NOMO-1 treated with DMSO at 0.1 percent for 48 hours (cell line): Measurements from ENCODE around the gene MFSD8.
"Not testable (repeated sequence)": the region's sequence is repeated elsewhere in the genome, so short reads cannot be mapped to it uniquely, and the experiment has no call there.

Experiments used
- DNase-seq: peaks from one replicate; lab custom pipeline; 2025; ENCODE audit not compliant: unreplicated experiment; lab: John Stamatoyannopoulos, UW

MFSD8 gene, protein sequence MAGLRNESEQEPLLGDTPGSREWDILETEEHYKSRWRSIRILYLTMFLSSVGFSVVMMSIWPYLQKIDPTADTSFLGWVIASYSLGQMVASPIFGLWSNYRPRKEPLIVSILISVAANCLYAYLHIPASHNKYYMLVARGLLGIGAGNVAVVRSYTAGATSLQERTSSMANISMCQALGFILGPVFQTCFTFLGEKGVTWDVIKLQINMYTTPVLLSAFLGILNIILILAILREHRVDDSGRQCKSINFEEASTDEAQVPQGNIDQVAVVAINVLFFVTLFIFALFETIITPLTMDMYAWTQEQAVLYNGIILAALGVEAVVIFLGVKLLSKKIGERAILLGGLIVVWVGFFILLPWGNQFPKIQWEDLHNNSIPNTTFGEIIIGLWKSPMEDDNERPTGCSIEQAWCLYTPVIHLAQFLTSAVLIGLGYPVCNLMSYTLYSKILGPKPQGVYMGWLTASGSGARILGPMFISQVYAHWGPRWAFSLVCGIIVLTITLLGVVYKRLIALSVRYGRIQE

DNA sequence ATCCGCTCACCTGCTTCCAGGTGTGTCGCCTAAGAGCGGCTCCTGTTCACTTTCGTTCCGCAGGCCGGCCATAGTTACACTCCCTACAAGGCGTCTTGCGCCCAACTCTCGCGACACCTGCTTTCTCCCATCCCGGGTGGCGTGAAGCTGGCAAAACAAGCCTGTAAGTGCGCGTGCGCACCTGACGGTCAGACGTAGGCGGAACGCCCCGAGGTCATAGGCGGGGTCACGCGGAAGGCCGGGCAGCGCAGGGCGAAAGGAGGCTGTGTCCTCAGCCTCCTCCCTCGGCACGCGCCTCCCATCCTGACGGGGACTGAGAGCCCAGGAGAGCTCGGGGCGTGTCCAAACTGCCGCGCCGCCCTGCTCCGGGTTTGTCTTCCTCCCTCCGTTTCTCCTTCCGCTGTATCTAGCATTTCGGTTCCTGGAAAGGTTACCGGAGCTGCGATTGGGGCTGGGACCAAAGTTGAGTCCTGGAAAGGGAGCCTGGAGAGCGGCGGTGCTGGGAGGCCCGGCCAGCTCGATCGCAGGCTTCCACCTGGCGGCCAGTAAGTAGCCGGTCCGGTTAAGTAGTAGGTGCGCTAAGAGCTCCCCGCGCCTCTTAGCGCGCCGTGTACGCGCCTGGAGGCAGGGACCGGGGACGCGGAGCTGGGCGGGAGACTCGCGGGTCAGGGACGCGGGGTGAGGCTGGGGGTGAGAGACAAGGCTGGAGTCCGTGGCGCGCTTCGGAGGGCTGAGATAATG lies at the start of gene MFSD8, which contains the start of gene ABHD18:
Gene MFSD8, minus strand, starts transcription at position 112 of the 741 bp plus-strand sequence. Its CDS starts 40 bp downstream, at position 72.
Gene ABHD18, plus strand, starts transcription at position 345 of the 741 bp plus-strand sequence. CDS start 17,550 bp downstream, outside the sequence.
- peak; percentile 99 for DNase-seq

DNA sequence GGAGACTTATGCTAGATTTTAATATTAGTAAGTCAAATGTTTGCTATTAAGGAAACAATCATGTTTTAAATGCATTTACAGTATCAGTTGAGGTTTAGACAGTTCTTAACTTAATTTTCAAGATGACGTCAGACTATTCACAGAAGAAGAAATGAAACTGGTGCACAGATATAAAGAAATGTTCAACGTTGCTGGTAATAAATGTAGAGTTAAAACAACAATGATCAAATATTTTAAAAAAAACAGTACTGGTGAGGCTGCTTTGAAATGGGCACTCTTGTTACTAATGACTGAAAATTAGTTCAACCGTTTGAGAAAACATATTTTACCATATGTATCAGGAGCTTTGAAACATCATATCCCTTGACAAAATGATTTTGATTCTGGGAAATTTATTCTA lies 44.5 kb upstream of the MFSD8 start:
- DNase-seq, result peak; percentile 10

DNA sequence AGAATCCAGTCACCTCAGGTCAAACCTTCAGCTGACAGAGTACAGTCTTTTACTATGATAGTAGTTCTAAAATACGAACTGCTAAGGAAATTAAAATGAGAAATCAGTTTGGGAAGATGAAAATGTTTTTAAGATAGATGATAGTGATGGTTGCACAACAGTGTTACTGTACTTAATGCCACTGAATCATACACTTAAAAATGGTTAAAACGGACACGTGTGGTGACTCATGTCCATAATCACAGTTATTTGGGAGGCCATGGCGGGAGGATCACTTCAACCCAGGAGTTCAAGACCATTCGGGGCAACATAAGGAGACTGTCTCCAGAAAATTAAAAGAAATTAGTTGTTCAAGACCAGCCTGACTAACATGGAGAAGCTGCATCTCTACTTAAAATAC lies 41.6 kb upstream of the MFSD8 start:
- peak; percentile 7 for DNase-seq

DNA sequence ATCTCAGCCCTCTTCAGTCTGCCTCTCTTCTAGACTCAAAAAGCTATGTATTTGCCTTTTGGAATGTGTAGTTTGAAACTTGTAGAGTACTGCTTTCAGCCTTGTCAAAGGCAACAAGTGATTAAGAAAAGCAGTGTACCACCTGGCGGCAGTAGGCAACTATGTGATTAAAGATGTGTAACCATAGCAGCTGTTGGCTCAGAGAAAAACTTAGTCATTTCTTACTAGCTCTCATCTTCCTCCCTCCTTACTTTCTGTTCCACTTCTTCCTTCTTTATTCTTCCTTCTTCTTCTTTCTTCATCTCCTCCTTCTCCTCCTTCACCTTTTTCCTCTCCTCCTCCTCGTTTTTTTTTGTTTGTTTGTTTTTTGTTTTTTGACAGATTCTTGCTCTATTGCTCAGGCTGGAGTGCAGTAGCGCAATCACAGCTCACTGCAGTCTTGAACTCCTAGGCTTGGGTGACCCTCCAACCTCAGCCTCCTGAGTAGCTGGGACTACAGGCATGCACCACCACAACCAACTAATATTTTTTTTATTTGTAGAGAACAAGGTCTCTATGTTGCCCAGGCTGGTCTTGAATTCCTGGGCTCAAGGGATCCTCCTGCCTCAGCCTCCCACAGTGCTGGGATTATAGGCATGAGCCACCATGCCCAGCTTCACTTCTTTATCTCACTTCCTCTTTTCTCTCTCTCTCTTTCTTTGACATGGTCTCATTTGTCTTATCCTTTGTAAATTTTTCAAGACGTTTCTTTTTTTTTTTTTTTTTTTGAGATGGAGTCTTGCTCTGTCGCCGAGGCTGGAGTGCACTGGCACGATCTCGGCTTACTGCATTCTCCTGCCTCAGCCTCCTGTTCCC lies 32.8 kb upstream of the MFSD8 start:
- DNase-seq, result peak; percentile 74

DNA sequence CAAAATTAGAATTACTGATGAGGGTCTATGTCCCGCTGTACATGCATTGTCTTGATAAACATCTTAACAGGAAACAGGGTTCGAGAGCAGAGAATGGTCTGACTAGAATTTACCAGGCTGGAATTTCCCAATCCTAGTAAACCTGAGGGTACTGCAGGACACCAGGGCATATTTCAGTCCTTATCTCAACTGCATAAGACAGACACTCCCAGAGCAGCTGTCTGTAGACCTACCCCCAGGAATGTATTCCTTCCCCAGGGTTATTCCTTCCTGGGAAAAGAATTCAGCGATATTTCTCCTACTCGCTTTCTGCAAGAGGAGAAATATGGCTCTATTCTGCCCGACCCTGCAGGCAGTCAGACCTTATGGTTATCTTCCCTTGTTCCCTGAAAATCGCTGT lies 31.5 kb upstream of the MFSD8 start:
- DNase-seq, result not testable (repeated sequence)

DNA sequence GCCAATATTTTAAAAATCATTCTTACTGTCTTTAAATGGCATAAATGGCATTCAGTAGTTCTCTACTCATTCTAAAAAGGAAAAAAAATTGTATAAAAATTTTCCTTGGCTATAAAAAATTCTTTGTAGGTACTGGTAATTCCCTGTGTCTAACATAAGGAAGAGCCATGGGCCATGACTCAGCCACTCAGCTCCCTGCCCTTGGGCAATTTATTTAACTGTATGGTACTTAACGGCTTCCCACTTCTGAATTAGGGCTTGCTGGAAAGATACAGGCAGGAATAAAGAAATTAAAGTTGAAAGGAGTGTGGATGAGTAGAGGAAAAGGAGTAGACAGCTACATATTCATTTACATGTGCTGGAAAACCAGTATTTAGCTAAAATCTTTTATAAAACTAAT lies 30.8 kb upstream of the MFSD8 start:
- no peak for DNase-seq

DNA sequence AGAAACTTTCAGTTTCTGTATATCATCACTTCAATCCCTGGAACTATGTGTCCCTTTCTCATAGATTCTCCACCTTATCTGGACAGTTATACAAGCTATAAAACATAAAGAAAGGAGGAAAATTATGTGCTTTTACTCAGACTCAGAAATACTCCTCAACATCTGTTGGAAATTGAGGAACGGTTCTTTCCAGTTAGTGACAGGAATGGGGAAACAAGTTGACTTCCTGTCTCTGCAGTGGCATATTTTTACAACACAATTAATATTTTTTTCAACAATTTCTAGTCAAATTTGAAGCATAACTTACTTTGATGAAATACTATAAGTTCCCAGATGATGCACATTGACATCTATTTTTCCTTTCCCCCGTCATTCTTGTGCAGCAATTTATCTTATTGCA lies 28.2 kb upstream of the MFSD8 start:
- DNase-seq, result no peak

DNA sequence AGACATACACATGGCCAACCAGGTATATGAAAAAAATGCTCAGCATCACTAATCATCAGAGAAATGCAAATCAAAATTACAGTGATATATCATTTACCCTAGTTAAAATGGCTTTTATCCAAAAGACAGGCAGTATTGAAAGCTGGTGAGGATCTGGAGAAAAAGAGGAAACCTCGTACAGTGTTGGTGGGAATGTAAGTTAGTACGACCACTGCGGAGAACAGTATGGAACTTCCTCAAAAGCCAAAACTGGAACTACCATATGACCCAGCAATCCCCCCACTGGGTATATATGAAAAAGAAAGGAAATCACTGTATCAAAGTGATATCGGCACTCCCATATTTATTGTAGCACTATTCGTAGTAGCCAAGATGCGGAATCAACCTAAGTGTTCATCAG lies 23.7 kb upstream of the MFSD8 start:
- no peak for DNase-seq

DNA sequence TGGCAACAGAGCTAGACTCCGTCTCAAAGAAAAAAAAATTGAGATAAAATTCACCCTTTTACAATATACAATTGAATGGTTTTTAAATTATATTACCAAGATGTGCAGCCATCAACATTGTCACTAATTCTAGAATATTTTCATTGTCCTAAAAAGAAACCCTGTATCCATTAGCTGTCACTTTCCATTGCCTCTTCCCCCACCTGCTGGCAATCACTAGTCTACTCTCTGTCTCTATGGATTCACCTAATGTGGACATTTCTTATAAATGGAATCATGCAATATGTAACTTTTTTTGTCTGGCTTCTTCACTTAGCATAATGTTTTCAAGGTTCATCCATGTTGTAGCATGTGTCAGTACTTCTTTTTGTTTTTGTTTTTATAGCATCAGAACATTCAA lies 21.0 kb upstream of the MFSD8 start:
- DNase-seq, result no peak

DNA sequence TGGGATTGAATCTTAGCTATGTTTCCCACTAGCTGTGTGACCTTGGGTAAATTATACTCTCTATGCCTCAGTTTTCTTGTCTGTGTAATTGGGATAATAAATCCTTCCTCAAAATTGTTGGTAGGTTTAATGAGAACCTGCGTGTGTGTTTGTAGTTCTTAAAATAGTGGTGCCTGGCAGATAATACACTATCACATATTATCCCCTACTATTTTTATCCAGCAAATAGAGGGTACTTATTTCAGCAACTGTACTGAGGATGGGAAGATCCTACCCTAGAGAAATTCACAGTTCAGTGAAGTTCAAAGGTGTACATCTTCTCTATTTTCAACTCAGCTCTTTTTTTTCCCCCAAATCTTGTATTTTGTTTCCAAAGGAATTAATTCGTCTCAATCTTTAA lies 17.5 kb upstream of the MFSD8 start:
- no peak for DNase-seq

DNA sequence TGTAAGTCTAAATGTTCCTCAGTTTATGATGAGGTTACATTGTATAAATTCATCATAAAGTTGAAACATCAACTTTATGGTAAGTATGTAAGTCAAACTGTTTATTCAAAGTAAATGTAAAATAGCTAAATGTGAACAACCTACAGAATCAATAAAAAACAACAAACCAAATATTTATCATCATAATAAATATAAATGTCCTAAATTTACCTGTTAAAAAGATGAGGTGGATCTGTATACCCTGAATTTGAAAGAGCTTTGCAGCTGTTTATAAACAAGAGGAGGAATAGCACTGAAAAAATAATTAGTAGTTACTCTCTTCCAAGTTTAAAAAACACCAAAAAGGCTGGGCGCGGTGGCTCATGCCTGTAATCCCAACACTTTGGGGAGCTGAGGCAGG lies 14.0 kb upstream of the MFSD8 start:
- no peak for DNase-seq

DNA sequence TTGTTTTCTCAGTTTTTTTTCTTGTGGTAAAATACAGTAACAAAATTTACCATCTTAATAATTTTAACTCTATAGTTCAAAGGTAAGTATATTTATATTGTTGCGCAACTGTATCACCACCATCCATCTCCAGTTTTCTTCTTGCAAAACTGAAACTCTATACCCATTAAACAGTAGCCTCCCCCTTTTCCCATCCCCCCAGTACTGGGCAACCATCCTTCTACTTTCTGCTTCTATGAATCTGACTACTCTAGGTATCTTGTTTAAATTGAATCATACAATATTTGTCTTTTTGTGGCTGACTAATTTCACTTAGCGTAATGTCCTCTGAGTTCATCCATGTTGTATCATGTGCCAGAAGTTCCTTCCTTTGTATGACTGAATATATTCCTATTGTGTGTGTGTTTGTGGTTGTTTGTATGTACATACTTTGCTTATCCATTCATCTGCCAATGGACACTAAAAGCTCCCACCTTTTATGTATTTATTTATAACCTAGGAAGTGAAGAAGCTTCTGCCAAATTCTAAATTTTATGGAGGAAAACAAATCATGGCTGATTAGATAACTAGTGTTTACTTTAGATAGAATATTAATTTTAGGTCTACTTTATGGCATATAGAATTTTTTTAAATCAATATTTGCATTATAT lies 10.3 kb upstream of the MFSD8 start:
- DNase-seq, result no peak

DNA sequence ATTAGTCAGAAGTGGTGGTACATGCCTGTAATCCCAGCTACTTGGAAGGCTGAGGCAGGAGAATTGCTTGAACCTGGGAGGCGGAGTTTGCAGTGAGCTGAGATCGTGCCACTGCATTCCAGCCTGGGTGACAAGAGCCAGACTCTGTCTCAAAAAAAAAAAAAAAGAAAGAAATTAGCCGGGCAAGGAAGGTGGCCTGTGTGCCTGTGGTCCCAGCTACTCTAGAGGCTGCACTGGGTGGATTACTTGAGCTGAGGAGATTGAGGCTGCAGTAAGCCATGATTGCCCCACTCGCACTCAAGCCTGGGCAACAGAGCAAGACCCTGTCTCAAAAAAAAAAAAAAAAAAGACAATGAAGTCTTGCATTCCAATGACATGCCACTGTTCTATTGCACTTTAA lies 6.0 kb upstream of the MFSD8 start:
- DNase-seq, result not testable (repeated sequence)

DNA sequence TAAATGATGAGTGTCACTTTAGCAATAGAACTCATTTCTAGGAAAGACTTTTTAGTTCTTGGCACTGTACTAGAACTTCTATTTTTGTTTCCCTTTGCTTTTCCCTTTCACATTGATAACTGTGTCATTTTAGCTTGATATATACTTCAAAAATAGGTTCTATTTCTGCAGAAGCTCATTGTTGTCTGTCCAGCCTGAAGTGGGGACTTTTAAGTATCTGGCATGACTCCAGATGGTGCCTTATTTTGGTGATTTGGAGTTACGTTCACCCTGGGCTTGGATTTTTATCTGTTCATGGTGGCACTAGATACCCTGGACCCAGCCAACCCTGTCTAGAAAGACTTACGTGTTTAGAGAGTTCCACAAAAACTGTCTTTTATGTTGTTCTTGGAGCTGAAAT lies 3.6 kb upstream of the MFSD8 start:
- DNase-seq, result no peak

DNA sequence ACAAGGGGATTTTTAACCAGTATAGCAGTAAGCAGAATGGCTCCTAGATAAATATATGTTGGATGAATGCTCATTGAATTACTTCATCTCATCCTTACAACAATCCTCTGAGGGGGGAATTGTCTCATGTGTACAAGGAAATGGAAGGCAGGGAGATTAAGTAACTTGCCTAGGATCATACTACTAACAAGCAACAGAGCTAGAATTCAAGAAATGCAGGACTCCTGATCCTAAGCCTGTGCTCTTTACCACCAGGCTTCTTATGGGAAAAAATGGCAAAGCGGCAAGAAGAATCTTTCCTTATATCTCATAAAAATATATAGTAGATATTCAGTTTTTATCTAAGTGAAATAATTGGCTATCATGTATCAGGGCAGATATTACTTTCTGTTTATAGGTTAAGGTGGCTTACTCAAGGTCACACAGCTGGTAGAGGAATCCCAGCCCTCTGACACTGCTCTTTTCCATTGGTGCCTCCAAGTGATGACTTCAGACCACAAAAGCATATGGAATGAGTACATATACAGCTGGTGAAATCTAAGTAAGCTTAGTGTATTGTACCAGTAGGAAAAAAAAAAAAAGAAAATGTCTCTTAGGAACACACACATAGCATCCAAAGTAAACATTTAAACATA lies 2.3 kb upstream of the MFSD8 start:
- no peak for DNase-seq

DNA sequence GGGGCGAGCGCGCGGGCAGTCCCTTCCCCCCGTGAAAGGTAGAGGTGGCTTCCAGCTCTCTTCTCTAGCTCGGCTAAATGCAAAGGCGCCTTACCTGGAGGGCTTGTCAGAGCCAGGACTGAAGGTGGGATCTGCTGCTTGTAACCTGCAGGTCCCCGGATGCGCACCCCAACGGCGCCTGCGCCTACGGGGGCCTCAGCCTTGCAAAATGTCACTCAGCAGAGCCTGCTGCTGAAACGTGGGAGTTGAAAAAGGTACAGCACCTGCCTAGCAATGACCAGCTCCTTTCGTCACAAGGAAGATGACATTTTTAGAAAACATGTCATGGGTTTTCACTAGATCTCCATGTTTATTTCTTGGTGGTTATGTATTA lies 816 bp upstream of the MFSD8 start:
- DNase-seq, result no peak

DNA sequence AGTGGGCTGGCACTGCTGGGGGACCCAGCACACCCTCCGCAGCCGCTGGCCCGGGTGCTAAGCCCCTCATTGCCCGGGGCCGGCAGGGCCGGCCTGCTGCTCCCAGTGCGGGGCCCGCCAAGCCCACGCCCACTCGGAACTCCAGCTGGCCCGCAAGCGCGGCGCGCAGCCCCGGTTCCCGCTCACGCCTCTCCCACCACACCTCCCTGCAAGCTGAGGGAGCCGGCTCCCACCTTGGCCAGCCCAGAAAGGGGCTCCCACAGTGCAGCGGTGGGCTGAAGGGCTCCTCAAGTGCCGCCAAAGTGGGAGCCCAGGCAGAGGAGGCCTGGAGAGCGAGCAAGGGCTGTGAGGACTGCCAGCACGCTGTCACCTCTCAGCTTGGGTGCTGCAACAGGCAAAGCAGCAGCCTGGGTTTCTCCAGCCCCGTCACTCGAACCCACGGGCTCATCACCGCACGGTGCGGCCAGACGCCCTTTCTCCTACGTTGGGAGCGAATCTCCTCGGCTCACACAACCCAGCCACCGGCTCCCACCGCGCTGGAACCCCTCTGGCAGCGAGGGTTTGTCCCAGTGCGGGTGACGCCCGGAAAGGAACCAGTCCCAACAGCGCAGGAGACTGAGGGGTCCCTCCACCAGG lies 429 bp downstream of the MFSD8 start:
- DNase-seq, result not testable (repeated sequence)

DNA sequence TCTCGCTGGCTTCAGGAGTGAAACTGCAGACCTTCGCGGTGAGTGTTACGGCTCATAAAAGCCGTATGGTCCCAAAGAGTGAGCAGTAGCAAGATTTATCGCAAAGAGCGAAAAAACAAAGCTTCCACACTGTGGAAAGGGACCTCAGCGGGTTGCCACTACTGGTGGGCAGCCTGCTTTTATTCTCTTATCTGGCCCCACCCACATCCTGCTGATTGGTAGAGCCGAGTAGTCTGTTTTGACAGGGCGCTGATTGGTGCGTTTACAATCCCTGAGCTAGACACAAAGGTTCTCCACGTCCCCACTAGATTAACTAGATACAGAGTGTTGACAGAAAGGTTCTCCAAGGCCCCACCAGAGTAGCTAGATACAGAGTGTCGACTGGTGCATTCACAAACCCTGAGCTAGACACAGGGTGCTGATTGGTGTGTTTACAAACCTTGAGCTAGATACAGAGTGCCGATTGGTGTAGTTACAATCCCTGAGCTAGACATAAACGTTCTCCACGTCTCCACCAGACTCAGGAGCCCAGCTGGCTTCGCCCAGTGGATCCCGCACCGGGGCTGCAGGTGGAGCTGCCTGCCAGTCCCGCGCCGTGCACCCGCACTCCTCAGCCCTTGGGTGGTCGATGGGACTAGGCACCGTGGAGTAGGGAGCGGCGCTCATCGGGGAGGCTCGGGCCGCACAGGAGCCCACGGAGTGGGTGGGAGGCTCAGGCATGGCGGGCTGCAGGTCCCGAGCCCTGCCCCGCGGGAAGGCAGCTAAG lies 1.2 kb downstream of the MFSD8 start:
- not testable (repeated sequence) for DNase-seq

DNA sequence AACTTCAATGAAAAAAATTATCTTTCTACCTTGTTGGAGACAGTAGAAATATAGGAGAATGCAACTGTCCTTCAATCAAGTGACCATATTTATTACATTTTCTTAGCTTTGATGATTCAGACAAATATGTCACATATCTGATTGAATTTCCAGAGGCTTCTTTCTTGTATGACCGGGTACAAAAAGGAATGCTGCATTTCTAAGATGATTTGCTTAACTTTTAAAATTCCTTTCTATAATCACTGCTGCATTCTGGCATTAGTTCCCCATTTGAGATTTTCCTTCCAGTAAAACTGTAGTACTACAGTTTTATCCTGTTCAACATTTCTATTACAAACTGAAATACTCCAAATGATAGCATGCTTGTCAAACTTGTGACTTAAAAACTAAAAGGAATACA lies 5.2 kb downstream of the MFSD8 start:
- no peak for DNase-seq
